GM19467 (cell line): ENCODE results near the gene KIF21A.
"Not testable (repeated sequence)": the region's sequence is repeated elsewhere in the genome, so short reads cannot be mapped to it uniquely, and the experiment has no call there.

Experiments
- ATAC-seq: cut with Tn5 transposase; IDR thresholded peaks from one replicate; pipeline ENCODE4 v1.9.1; 2021; ENCODE audit warnings: mild to moderate bottlenecking, moderate library complexity; ENCODE audit not compliant: unreplicated experiment

KIF21A gene

GRCh38 chr12:39348523-39348922 lies 94.4 kb downstream of the KIF21A start:
- ATAC-seq, result no peak

GRCh38 chr12:39344926-39345325 lies 98.0 kb downstream of the KIF21A start:
- no peak for ATAC-seq

- no peak for ATAC-seq
Measured at GRCh38 chr12:39343665-39344064, 99.3 kb downstream of the KIF21A start.

- no peak for ATAC-seq
Measured at GRCh38 chr12:39341761-39342160, 101.2 kb downstream of the KIF21A start.

GRCh38 chr12:39341179-39341578 lies 101.7 kb downstream of the KIF21A start:
- ATAC-seq, result no peak

GRCh38 chr12:39332661-39333175 lies 110.2 kb downstream of the KIF21A start:
- ATAC-seq, result no peak

- no peak for ATAC-seq
Measured at GRCh38 chr12:39331539-39332261, 111.2 kb downstream of the KIF21A start.

- ATAC-seq, result no peak
Measured at GRCh38 chr12:39329876-39330275, 113.0 kb downstream of the KIF21A start.

GRCh38 chr12:39329018-39329417 lies 113.9 kb downstream of the KIF21A start:
- ATAC-seq, result no peak

- ATAC-seq, result no peak
Measured at GRCh38 chr12:39327965-39328364, 115.0 kb downstream of the KIF21A start.

GRCh38 chr12:39327510-39327909 lies 115.4 kb downstream of the KIF21A start:
- ATAC-seq, result no peak

- ATAC-seq, result no peak
Measured at GRCh38 chr12:39319180-39319579, 123.7 kb downstream of the KIF21A start.

- no peak for ATAC-seq
Measured at GRCh38 chr12:39314547-39314946, 128.4 kb downstream of the KIF21A start.

GRCh38 chr12:39309516-39309915 lies 133.4 kb downstream of the KIF21A start:
- ATAC-seq, result no peak

- no peak for ATAC-seq
Measured at GRCh38 chr12:39301422-39301821, 141.5 kb downstream of the KIF21A start.

GRCh38 chr12:39300799-39301198 lies 142.1 kb downstream of the KIF21A start:
- ATAC-seq, result no peak

GRCh38 chr12:39297891-39298290 lies 145.0 kb downstream of the KIF21A start:
- no peak for ATAC-seq

- no peak for ATAC-seq
Measured at GRCh38 chr12:39296496-39296895, 146.4 kb downstream of the KIF21A start.

- ATAC-seq, result not testable (repeated sequence)
Measured at GRCh38 chr12:39295593-39295992, 147.3 kb downstream of the KIF21A start.

- ATAC-seq, result no peak
Measured at GRCh38 chr12:39294715-39295114, 148.2 kb downstream of the KIF21A start.

GRCh38 chr12:39292125-39292630 lies 150.7 kb downstream of the KIF21A start:
- ATAC-seq, result no peak

GRCh38 chr12:39287817-39288216 lies 155.1 kb downstream of the KIF21A start:
- no peak for ATAC-seq

- no peak for ATAC-seq
Measured at GRCh38 chr12:39287409-39287808, 155.5 kb downstream of the KIF21A start.
